Small intestine (tissue), 7 donors: Measurements from ENCODE around the gene OR52H1. TPM values are rescaled to one million over a fixed set of nuclear protein-coding genes. Genes with fewer than 3 reads are reported as not detected.

ENCODE experiments used
- DNase-seq, 2 donors: peaks; one replicate each; pipeline versions ENCODE4 v3.0.0 to v3.0.0-alpha.2; 2013
- FAIRE-seq: peaks from 2 replicates; lab custom pipeline; 2012; peaks lifted over from hg19 to GRCh38; lab: Jason Lieb, UNC
- H3K27ac ChIP-seq, 3 donors: one replicate each; pipeline ENCODE4 v1.5.1; 2013; ENCODE audit warnings: low read length in 2 of 3, mild to moderate bottlenecking in 2 of 3, control low read depth in 1 of 3, inconsistent platforms in 1 of 3, low read depth in 1 of 3, moderate library complexity in 1 of 3
- H3K27me3 ChIP-seq, 3 donors: one replicate each; pipeline ENCODE4 v1.6.1; 2013; ENCODE audit warnings: low read length in 3 of 3, inconsistent platforms in 1 of 3; ENCODE audit not compliant: control insufficient read depth in 3 of 3, insufficient read depth in 3 of 3
- H3K36me3 ChIP-seq, 3 donors: one replicate each; pipeline ENCODE4 v1.6.1; 2013; ENCODE audit warnings: low read length in 3 of 3, inconsistent platforms in 1 of 3, low read depth in 1 of 3, mild to moderate bottlenecking in 1 of 3, moderate library complexity in 1 of 3; ENCODE audit not compliant: control insufficient read depth in 3 of 3, insufficient read depth in 2 of 3
- H3K4me1 ChIP-seq, 3 donors: one replicate each; pipeline ENCODE4 v1.6.1; 2013; ENCODE audit warnings: low read length in 2 of 3, inconsistent platforms in 1 of 3, low read depth in 1 of 3, mild to moderate bottlenecking in 1 of 3, moderate library complexity in 1 of 3; ENCODE audit not compliant: control insufficient read depth in 3 of 3, insufficient read depth in 2 of 3
- H3K4me3 ChIP-seq, 3 donors: one replicate each; pipeline ENCODE4 v1.5.1; 2013; ENCODE audit warnings: low read length in 3 of 3, control low read depth in 1 of 3, inconsistent platforms in 1 of 3, low read depth in 1 of 3, mild to moderate bottlenecking in 1 of 3, moderate library complexity in 1 of 3
- H3K9me3 ChIP-seq, 2 donors: one replicate each; pipeline ENCODE4 v1.6.1; 2013; ENCODE audit warnings: low read depth in 1 of 2, low read length in 1 of 2; ENCODE audit not compliant: control insufficient read depth in 2 of 2, insufficient read depth in 1 of 2
- WGBS, 3 donors: extraction: QIAGEN DNeasy Blood & Tissue Kit; methylation state at CpG; one replicate each; pipeline ENCODE4 v1.1.7; 2013; 5-methylcytosine and 5-hydroxymethylcytosine counted together
- polyA plus RNA-seq, 4 donors: library from polyadenylated mRNA; stranded (reverse) in 3 of 4; unstranded in 1 of 4; fragments of 200-250 nt in 3 of 4; fragments of 120-200 nt in 1 of 4; gene quantifications; one replicate each; pipeline versions ENCODE4 v1.2.1 to v1.2.3, GENCODE V29; 2013
- donor health status: healthy with polysubstance abuse.
- donor health status: control.
- donor health status: control.
- donor health status: Bipolar disorder and iron deficiency.
- donor health status: healthy.

Gene OR52H1
- polyA plus RNA-seq, 4 donors: not detected

DNA sequence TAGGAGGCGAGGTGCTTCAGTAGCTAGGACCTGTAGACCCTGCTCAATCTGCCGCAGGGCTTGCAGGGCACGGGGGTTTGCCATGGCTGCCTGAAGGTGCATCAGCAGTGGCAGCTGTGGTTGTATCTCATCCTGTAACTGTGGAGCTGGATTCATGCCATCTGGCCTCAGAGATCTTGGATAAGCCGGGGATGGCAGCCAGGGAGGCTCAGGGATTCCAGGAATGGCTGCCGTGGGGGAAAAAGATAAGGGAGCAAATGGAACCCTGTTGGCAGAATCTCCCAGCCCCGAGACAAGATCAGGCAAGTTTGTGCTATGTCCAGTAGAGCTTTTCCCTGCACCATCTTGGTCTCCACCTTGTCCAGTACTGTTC lies 40.4 kb downstream of the OR52H1 start:
- Histone ChIP-seq H3K4me1 (no peaks in the 10 kb centered on the region), H3K27me3 (no peaks in the 10 kb centered on the region), H3K27ac (no peak overlapping the region), H3K9me3 (no peaks in the 10 kb centered on the region), H3K4me3 (no peak overlapping the region), H3K36me3 (no peaks in the 10 kb centered on the region)
- WGBS, 3 donors: 54 to 80% (median 55%) methylated on average over 6 of the region's 6 CpGs
- DNase-seq (no peak), FAIRE-seq (no peak)

DNA sequence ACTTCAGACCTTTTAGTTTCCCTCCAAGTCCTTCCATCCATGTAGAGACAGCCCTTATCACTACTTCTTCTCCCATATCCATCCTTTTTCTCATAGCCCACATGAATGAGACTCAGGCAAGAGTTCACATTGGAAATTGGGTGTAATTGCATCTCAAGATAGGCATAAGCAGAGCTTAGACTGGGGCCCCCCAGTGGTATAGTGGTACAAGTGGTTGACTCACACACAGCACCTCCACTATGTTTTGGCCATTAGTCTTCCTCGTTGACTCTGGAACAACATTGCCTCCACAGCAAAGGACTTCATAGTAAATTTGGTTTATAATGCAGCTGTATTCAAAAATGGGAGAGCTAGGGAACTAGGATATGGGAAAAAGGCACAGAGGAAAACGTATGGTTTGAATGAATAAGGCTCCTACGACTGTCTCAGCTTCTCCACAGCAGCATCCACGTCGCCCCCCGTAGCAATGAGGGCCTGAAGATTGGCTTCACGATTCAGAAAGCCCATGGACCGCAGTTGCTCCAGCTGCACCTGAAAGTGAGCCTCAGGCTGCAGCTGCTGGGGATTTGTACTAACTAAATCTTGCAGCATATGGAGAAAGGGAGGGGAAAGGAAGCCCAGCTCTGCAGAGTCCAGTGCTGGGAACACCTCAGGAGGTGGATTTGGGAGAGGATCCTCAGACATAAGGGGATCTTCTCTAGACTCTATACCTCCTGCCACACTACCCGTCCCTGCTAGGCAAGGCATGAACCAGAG lies 41.0 kb downstream of the OR52H1 start:
- H3K27me3 ChIP-seq: no peaks in the 10 kb centered on the region
- WGBS, 3 donors: 79 to 88% (median 81%) methylated on average over 9 of the region's 9 CpGs
- no peak for FAIRE-seq

DNA sequence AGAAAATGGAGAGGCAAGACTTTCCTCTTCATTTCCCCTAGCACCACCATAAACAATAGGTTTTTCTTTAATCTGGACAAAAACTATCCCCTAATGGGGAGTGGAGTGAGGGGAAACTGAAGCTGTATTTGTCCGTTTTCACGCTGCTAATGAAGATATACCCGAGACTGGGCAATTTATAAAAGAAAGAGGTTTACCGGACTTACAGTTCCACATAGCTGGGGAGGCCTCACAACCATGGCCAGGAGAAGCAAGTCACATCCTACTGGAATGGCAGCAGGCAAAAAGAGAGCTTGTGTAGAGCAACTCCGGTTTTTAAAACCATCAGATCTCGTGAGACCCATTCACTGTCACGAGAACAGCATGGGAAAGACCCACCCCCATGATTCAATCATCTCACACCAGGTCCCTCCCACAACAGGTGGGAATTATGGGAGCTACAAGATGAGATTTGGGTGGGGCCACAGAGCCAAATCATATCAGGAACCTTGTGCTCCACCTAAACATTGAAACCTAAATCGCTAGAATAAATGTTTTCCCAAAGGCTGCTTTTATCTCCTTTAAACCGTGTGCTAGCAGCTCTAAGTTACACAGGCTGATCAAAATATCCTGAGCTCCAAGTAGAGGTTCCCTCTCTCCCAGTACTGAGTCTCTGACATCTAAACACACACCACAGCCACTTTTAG lies 42.8 kb downstream of the OR52H1 start:
- Histone ChIP-seq H3K27ac (no peak overlapping the region), H3K36me3 (no peaks in the 10 kb centered on the region), H3K27me3 (no peaks in the 10 kb centered on the region), H3K9me3 (no peaks in the 10 kb centered on the region), H3K4me1 (no peaks in the 10 kb centered on the region), H3K4me3 (no peak overlapping the region)
- DNase-seq: no peak
- WGBS, 3 donors: 80 to 90% (median 86%) methylated on average over 9 of the region's 9 CpGs
- FAIRE-seq: no peak

More for the DNA sequence above, 41.0 kb downstream of the OR52H1 start:
- Histone ChIP-seq H3K9me3 (no peaks in the 10 kb centered on the region), H3K36me3 (no peaks in the 10 kb centered on the region), H3K27ac (no peak overlapping the region), H3K4me3 (no peak overlapping the region), H3K4me1 (no peaks in the 10 kb centered on the region)
- DNase-seq: no peak

- 47 to 72% (median 70%) methylated on average over 2 of the region's 2 CpGs for WGBS, 3 donors
- no peak overlapping the region for H3K27ac ChIP-seq
- no peaks in the 10 kb centered on the region for H3K36me3 ChIP-seq
- H3K27me3 ChIP-seq: no peaks in the 10 kb centered on the region
- H3K4me1 ChIP-seq: no peaks in the 10 kb centered on the region
- H3K4me3 ChIP-seq: no peak overlapping the region
- no peak for FAIRE-seq
- H3K9me3 ChIP-seq: no peaks in the 10 kb centered on the region
- DNase-seq: no peak
Measured at GRCh38 chr11:5504403-5504921, 43.9 kb downstream of the OR52H1 start.

DNA sequence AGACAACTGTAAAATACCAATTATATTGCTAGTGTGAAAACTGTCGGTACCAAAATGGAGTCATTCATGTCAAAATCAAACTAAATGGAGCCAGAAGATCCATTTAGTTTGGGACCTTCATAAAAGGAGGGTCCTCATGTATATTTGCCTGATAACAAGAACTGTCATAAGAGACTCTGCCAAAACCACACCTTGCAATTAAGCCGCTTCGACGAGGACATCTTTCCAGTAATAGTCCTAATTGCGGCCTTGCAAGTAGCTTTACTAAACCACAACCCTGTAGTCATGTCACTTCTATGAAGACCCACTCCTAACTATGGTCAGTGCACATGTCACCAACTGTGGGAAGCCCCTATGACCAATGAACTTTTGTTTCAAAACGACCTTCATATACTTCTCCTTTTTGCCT lies 47.9 kb downstream of the OR52H1 start:
- no peaks in the 10 kb centered on the region for H3K36me3 ChIP-seq
- WGBS, 3 donors: 78 to 82% (median 80%) methylated on average over 6 of the region's 6 CpGs
- H3K4me1 ChIP-seq: no peaks in the 10 kb centered on the region
- DNase-seq (no peak), FAIRE-seq (no peak)
- H3K27ac ChIP-seq: no peak overlapping the region
- H3K27me3 ChIP-seq: no peaks in the 10 kb centered on the region
- no peaks in the 10 kb centered on the region for H3K9me3 ChIP-seq
- no peak overlapping the region for H3K4me3 ChIP-seq

DNA sequence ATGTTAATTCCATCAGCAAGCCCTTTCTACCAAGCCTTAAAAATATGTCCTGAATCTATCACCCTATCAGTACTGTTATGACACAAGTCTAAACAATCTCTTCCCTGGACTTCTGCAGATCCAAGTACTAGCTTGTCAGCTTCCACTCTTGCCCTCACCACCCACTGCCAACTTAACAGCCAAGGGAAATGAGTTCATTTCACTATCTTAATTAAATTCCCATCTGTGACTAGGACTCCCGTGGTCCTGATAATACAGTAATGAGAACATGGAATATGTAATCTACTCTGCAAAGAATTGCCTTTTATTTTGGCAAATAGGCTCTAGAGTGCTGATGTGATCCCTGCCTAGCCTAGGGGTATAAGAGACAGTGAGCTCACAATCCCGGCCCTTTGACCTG lies 48.7 kb downstream of the OR52H1 start:
- Histone ChIP-seq H3K36me3 (no peaks in the 10 kb centered on the region), H3K9me3 (no peaks in the 10 kb centered on the region), H3K4me1 (no peaks in the 10 kb centered on the region), H3K27me3 (no peaks in the 10 kb centered on the region), H3K4me3 (no peak overlapping the region), H3K27ac (no peak overlapping the region)
- WGBS, 3 donors: 52 to 68% (median 53%) methylated on average over 2 of the region's 2 CpGs
- FAIRE-seq: no peak
- no peak for DNase-seq

Other genes starting within 250 kb of the OR52H1 start
- not detected for gene OR51B4, start 246.6 kb downstream of the OR52H1 start, polyA plus RNA-seq
- gene OR51B2, start 224.2 kb downstream of the OR52H1 start, polyA plus RNA-seq: not detected
- under 1 TPM in 1 of 4 donors, not detected in 3; 0.15 TPM for gene OR51B5, start 205.0 kb downstream of the OR52H1 start, polyA plus RNA-seq
- not detected for gene OR51B6, start 197.0 kb downstream of the OR52H1 start, polyA plus RNA-seq
- gene OR51M1, start 164.7 kb downstream of the OR52H1 start, polyA plus RNA-seq: not detected
- gene OR51Q1, start 126.4 kb downstream of the OR52H1 start, polyA plus RNA-seq: not detected
- gene OR51I1, start 107.0 kb downstream of the OR52H1 start, polyA plus RNA-seq: not detected
- under 1 TPM in 1 of 4 donors, not detected in 3; 0.03 TPM for gene OR51I2, start 99.2 kb downstream of the OR52H1 start, polyA plus RNA-seq
- gene OR52D1, start 59.9 kb downstream of the OR52H1 start, polyA plus RNA-seq: not detected
- gene UBQLN3, start 38.6 kb downstream of the OR52H1 start, polyA plus RNA-seq: not detected
- under 1 TPM in 2 of 4 donors, not detected in 2; 0.10 to 0.61 TPM for gene UBQLNL, start 31.8 kb downstream of the OR52H1 start, polyA plus RNA-seq
- gene OR52B6, start 32.3 kb upstream of the OR52H1 start, polyA plus RNA-seq: under 1 TPM in 1 of 4 donors, not detected in 3; 0.04 TPM
- 1 to 10 TPM in 2 of 4 donors, under 1 TPM in 1, not detected in 1; 0.54 to 3.0 (median 1.1) TPM for gene TRIM6, start 48.1 kb upstream of the OR52H1 start, polyA plus RNA-seq
- gene TRIM34, start 76.5 kb upstream of the OR52H1 start, polyA plus RNA-seq: 10 to 100 TPM in 1 of 4 donors, 1 to 10 TPM in 3; 4.1 to 11.0 (median 7.5) TPM
- gene TRIM5, start 136.5 kb upstream of the OR52H1 start, polyA plus RNA-seq: 10 to 100 TPM in 3 of 4 donors, 1 to 10 TPM in 1; 6.5 to 22.0 (median 11.5) TPM
- gene TRIM22, start 141.2 kb upstream of the OR52H1 start, polyA plus RNA-seq: 10 to 100 TPM in 3 of 4 donors, 1 to 10 TPM in 1; 7.4 to 19.2 (median 10.9) TPM
- gene OR56B1, start 187.9 kb upstream of the OR52H1 start, polyA plus RNA-seq: under 1 TPM in 1 of 4 donors, not detected in 3; 0.03 TPM
- under 1 TPM in 1 of 4 donors, not detected in 3; 0.06 TPM for gene OR52N4, start 205.7 kb upstream of the OR52H1 start, polyA plus RNA-seq
- gene OR52N5, start 234.8 kb upstream of the OR52H1 start, polyA plus RNA-seq: not detected
- not detected for gene OR52N1, start 242.7 kb upstream of the OR52H1 start, polyA plus RNA-seq